Erythroblast (primary cell): Measurements from ENCODE around the gene OPCML.

Experiments
- DNase-seq, 2 experiments: peaks; one replicate each; lab custom pipeline; 2025; lab: John Stamatoyannopoulos, UW
- GATA1 ChIP-seq: IDR thresholded peaks from 2 replicates; pipeline ENCODE4 v1.6.1; 2011; ENCODE audit warnings: low read depth, mild to moderate bottlenecking, control low read depth, low read length, moderate library complexity
- POLR2A ChIP-seq: IDR thresholded peaks from 2 replicates; pipeline ENCODE4 v1.6.1; 2011; ENCODE audit warnings: mild to moderate bottlenecking, low read length

The OPCML gene

DNA sequence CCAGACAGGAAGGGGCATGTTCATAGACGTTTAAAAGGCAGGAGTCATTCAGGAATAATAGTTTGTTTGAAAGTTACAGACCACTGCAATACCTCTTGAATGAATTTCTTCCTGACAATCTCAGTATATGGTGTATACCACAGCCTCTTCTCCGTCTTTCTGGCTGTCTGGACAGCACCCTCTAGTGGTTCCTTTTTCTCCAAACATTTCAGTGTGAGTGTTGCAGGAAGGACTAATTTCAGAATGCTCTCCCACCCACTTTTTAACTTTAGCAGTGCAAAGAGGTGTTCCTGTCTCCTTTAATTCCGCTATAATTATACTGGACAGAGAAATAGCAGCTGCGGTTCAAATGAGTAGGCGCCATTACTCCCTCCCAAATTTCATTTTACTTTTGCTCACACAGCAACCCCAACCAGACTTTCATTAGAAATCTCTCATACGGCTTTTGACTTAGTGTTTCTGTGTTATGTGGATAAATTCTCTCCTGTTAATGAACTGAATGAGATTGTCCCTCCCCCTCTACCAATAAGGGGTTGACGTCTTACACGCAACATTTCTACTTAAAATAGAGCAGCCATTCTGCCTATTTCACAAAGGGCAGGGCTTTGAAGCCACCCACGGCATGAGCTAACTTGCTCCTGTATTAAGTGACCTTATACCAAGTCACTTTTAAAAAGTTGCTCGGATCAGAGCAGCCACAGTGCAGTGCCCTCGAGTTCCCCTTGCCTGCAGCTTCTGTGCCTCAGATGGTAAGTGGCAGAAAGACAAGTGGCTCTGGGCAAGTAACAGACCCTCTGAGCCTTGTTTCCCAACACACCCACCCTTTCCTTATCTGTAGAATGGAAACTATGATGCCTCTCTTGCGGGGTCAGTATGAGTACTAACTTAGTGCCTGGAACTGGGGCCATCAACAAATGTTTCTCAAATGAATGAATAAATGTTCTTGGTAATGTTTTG, 368.6 kb downstream of the OPCML start:
- DNase-seq, result peak; percentile 61 to 73

GRCh38 chr11:133162227-133162626, 370.1 kb downstream of the OPCML start:
- no peak for TF ChIP-seq POLR2A
- no peak for TF ChIP-seq GATA1
- no peak for DNase-seq

More for the DNA sequence above, 368.6 kb downstream of the OPCML start:
- no peak for TF ChIP-seq POLR2A
- no peak for TF ChIP-seq GATA1

GRCh38 chr11:133160754-133161153, 371.5 kb downstream of the OPCML start:
- TF ChIP-seq POLR2A (no peak), GATA1 (no peak)
- DNase-seq, result no peak

- TF ChIP-seq GATA1, result no peak
- no peak for TF ChIP-seq POLR2A
Observed at GRCh38 chr11:133156986-133157745, 375.1 kb downstream of the OPCML start.

GRCh38 chr11:133154781-133155180, 377.5 kb downstream of the OPCML start:
- no peak for DNase-seq
- no peak for TF ChIP-seq GATA1
- no peak for TF ChIP-seq POLR2A

More at GRCh38 chr11:133156986-133157745, 375.1 kb downstream of the OPCML start:
- DNase-seq, result peak; percentile 46 to 49

- DNase-seq, result no peak
- TF ChIP-seq GATA1 (no peak), POLR2A (no peak)
Observed at GRCh38 chr11:133154076-133154475, 378.2 kb downstream of the OPCML start.

- no peak for DNase-seq
- TF ChIP-seq GATA1 (no peak), POLR2A (no peak)
Observed at GRCh38 chr11:133153031-133153430, 379.3 kb downstream of the OPCML start.

- DNase-seq, result no peak
- no peak for TF ChIP-seq GATA1
- no peak for TF ChIP-seq POLR2A
Observed at GRCh38 chr11:133149698-133150097, 382.6 kb downstream of the OPCML start.

GRCh38 chr11:133147625-133148024, 384.7 kb downstream of the OPCML start:
- TF ChIP-seq GATA1 (no peak), POLR2A (no peak)
- no peak for DNase-seq

- DNase-seq, result no peak
- TF ChIP-seq GATA1 (no peak), POLR2A (no peak)
Observed at GRCh38 chr11:133146697-133147306, 385.5 kb downstream of the OPCML start.

DNA sequence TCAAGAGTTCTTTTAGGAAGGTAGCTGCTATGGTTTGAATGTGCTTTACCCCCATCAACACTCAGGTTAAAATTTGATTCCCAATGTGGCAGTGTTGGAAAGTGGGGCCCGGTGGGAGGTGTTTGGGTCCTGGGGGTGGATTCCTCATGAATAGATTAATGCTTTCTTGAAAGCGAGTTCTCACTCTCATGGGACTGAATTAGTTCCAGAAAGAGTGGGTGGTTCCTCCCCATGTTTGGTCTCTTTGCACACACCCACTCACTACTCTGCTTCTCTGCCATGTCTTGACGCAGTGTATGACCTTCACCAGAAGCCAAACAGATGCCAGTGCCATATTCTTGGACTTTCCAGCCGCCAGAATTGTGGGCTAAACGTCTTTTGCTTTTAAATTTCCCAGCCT, 394.4 kb downstream of the OPCML start:
- DNase-seq, result no peak
- TF ChIP-seq POLR2A (no peak), GATA1 (no peak)

GRCh38 chr11:133137270-133137669, 395.0 kb downstream of the OPCML start:
- DNase-seq, result no peak
- no peak for TF ChIP-seq GATA1
- no peak for TF ChIP-seq POLR2A

GRCh38 chr11:133136376-133136775, 395.9 kb downstream of the OPCML start:
- DNase-seq, result no peak
- no peak for TF ChIP-seq POLR2A
- TF ChIP-seq GATA1, result no peak
